Measurements from ENCODE around the gene SUDS3. TPM values are rescaled to one million over a fixed set of nuclear protein-coding genes. Genes with fewer than 3 reads are reported as not detected.

The SUDS3 gene
- total and polyA plus RNA-seq, 2 donors (not counting 1 experiment from before 2014, with no cell fraction given) = 12.1 to 53.9 TPM

GRCh38 chr12:118429688-118430383 is 53.5 kb downstream of the SUDS3 start:
- ATAC-seq (ENCODE audit: low read depth) (no peak), DNase-seq (no peak)
- H3K4me2 ChIP-seq (replicated peaks; ENCODE audit: low read depth, low read length, poor library complexity, severe bottlenecking) = no peak overlapping the region
- H3K4me3 ChIP-seq (ENCODE audit: control extremely low read depth in 1 of 5, extremely low read depth in 1 of 5, insufficient read depth in 1 of 5, low read depth in 2 of 5, low read length in 4 of 5) = no peak overlapping the region
- H3K27me3 ChIP-seq (replicated peaks in 1 of 4; ENCODE audit: control extremely low read depth in 1 of 4, control insufficient read depth in 3 of 4, insufficient read depth in 4 of 4, low read length in 3 of 4) = no peaks in the 10 kb centered on the region
- H3K36me3 ChIP-seq (replicated peaks in 1 of 2; ENCODE audit: control extremely low read depth in 1 of 2, control insufficient read depth in 1 of 2, extremely low read depth in 1 of 2, insufficient read depth in 2 of 2, low read length in 1 of 2) = no peaks in the 10 kb centered on the region
- no peak overlapping the region for H3K9ac ChIP-seq (ENCODE audit: low read length)
- H3K27ac ChIP-seq (ENCODE audit: low read length in 2 of 2) = no peak overlapping the region
- Mint-ChIP-seq H3K9me3 (ENCODE audit: insufficient read depth) (no peaks in the 10 kb centered on the region), H3K27me3 (no peaks in the 10 kb centered on the region), H3K4me1 (no peaks in the 10 kb centered on the region), H3K4me3 (no peak overlapping the region), H3K27ac (no peak overlapping the region)
- ChIA-PET CTCF (no interaction called here), POLR2A (no interaction called here)
- no peaks in the 10 kb centered on the region for H4K20me1 ChIP-seq (ENCODE audit: control insufficient read depth, insufficient read depth, low read length, poor library complexity, severe bottlenecking)
- no peak overlapping the region for H2AFZ ChIP-seq (ENCODE audit: insufficient read depth, low read depth, low read length, poor library complexity, severe bottlenecking)
- no peaks in the 10 kb centered on the region for H3K4me1 ChIP-seq (ENCODE audit: control insufficient read depth in 2 of 2, insufficient read depth in 2 of 2, low read length in 2 of 2)
- 86% methylated on average over 4 of the region's 7 CpGs for WGBS (ENCODE audit: insufficient coverage)
- no peaks in the 10 kb centered on the region for H3K79me2 ChIP-seq (ENCODE audit: control insufficient read depth, insufficient read depth, low read length)
- intact Hi-C loops (cut with micrococcal nuclease) = no loop called here
- TF ChIP-seq EZH2 (IDR thresholded peaks at IDR 0.05; ENCODE audit: borderline replicate concordance, insufficient read depth, low read depth, low read length, poor library complexity, severe bottlenecking) (no peak), CTCF (IDR thresholded peaks at IDR 0.05) (no peak)
- H3K9me3 ChIP-seq (ENCODE audit: control extremely low read depth in 1 of 3, control insufficient read depth in 2 of 3, insufficient read depth in 1 of 3, low read length in 2 of 3) = no peaks in the 10 kb centered on the region

- H3K4me1 Mint-ChIP-seq = no peaks in the 10 kb centered on the region
- H3K9me3 Mint-ChIP-seq (ENCODE audit: insufficient read depth) = no peaks in the 10 kb centered on the region
- Histone ChIP-seq H3K9me3 (ENCODE audit: control extremely low read depth in 1 of 3, control insufficient read depth in 2 of 3, insufficient read depth in 1 of 3, low read length in 2 of 3) (peaks cover 0 to under 1% (median 0%) of the 10 kb centered on the region in 3 donors), H3K9ac (ENCODE audit: low read length) (no peak overlapping the region), H4K20me1 (ENCODE audit: control insufficient read depth, insufficient read depth, low read length, poor library complexity, severe bottlenecking) (no peaks in the 10 kb centered on the region), H2AFZ (ENCODE audit: insufficient read depth, low read depth, low read length, poor library complexity, severe bottlenecking) (no peak overlapping the region), H3K4me1 (ENCODE audit: control insufficient read depth in 2 of 2, insufficient read depth in 2 of 2, low read length in 2 of 2) (no peaks in the 10 kb centered on the region), H3K27me3 (replicated peaks in 1 of 4; ENCODE audit: control extremely low read depth in 1 of 4, control insufficient read depth in 3 of 4, insufficient read depth in 4 of 4, low read length in 3 of 4) (no peaks in the 10 kb centered on the region), H3K79me2 (ENCODE audit: control insufficient read depth, insufficient read depth, low read length) (no peaks in the 10 kb centered on the region), H3K4me3 (ENCODE audit: control extremely low read depth in 1 of 5, extremely low read depth in 1 of 5, insufficient read depth in 1 of 5, low read depth in 2 of 5, low read length in 4 of 5) (no peak overlapping the region), H3K36me3 (replicated peaks in 1 of 2; ENCODE audit: control extremely low read depth in 1 of 2, control insufficient read depth in 1 of 2, extremely low read depth in 1 of 2, insufficient read depth in 2 of 2, low read length in 1 of 2) (no peaks in the 10 kb centered on the region), H3K4me2 (replicated peaks; ENCODE audit: low read depth, low read length, poor library complexity, severe bottlenecking) (no peak overlapping the region), H3K27ac (ENCODE audit: low read length in 2 of 2) (no peak overlapping the region)
- ATAC-seq (ENCODE audit: low read depth) (no peak), DNase-seq (no peak)
- TF ChIP-seq EZH2 (IDR thresholded peaks at IDR 0.05; ENCODE audit: borderline replicate concordance, insufficient read depth, low read depth, low read length, poor library complexity, severe bottlenecking) (no peak), CTCF (IDR thresholded peaks at IDR 0.05) (no peak)
- H3K4me3 Mint-ChIP-seq = no peak overlapping the region
- WGBS (ENCODE audit: insufficient coverage) = no CpG with 5 or more reads among the region's 4 CpGs
- ChIA-PET POLR2A (no interaction called here), CTCF (no interaction called here)
- H3K27ac Mint-ChIP-seq = no peak overlapping the region
- no peaks in the 10 kb centered on the region for H3K27me3 Mint-ChIP-seq
- intact Hi-C loops (cut with micrococcal nuclease) = no loop called here
Observed at GRCh38 chr12:118430516-118430915, 54.2 kb downstream of the SUDS3 start.
